GM10248 (cell line): ENCODE measurements around the gene CAMK2A.

ENCODE experiments used
- CTCF ChIA-PET: fragments of 300-600 bp; sonication (Branson Sonifier 250); formaldehyde crosslinking; extraction: SDS; loops from one replicate; lab custom pipeline; 2021; ENCODE audit warnings: antibody characterized with exemption; lab: Yijun Ruan, JAX
- POLR2A ChIA-PET: fragments of 350-650 bp; sonication (Branson Sonifier 250); formaldehyde crosslinking; extraction: SDS; loops from one replicate; lab custom pipeline; 2020; ENCODE audit warnings: antibody characterized with exemption; lab: Yijun Ruan, JAX
- DNase-seq: peaks from one replicate; pipeline ENCODE4 v3.0.0; 2012; ENCODE audit errors: extremely low spot score
- CTCF ChIP-seq: IDR thresholded peaks from 2 replicates; pipeline ENCODE4 v1.5.1; 2012; ENCODE audit warnings: mild to moderate bottlenecking, low read depth; ENCODE audit errors: extremely low read depth, missing control alignments, control extremely low read depth

Gene CAMK2A

GRCh38 chr5:150303070-150303615 is 13.6 kb upstream of the CAMK2A start:
- POLR2A ChIA-PET: no interaction called here
- DNase-seq: no peak
- TF ChIP-seq CTCF: no peak
- CTCF ChIA-PET: interaction anchor here (0.9 kb wide), 1 partner anchor 27 kb away, joined by 3 read pairs; no protein-coding TSS in a partner anchor

- ChIA-PET POLR2A (no interaction called here), CTCF (no interaction called here)
- no peak for DNase-seq
- TF ChIP-seq CTCF: no peak
These were observed 12.9 kb upstream of the CAMK2A start, which contains the start of gene ARSI for GRCh38 chr5:150302301-150303069. ARSI (minus strand) TSS chr5:150302905; CDS start chr5:150302373, 532 bp downstream.

GRCh38 chr5:150301901-150302300 is 12.3 kb upstream of the CAMK2A start:
- TF ChIP-seq CTCF: no peak
- POLR2A ChIA-PET: no interaction called here
- CTCF ChIA-PET: no interaction called here
- DNase-seq: no peak

GRCh38 chr5:150301170-150301505 is 11.6 kb upstream of the CAMK2A start:
- no peak for TF ChIP-seq CTCF
- CTCF ChIA-PET: no interaction called here
- POLR2A ChIA-PET: no interaction called here
- no peak for DNase-seq

GRCh38 chr5:150300496-150301169 is 11.1 kb upstream of the CAMK2A start:
- no peak for TF ChIP-seq CTCF
- DNase-seq: no peak
- POLR2A ChIA-PET: no interaction called here
- CTCF ChIA-PET: interaction anchor here (0.9 to 1.5 kb wide), 2 partner anchors 15 to 34 kb away, joined by 3 to 4 read pairs; no protein-coding TSS in a partner anchor

- POLR2A ChIA-PET: no interaction called here
- DNase-seq: no peak
- CTCF ChIA-PET: interaction anchor here (0.9 to 1.5 kb wide), 3 partner anchors 16 to 35 kb away, joined by 3 to 4 read pairs (median 3); no protein-coding TSS in a partner anchor
- TF ChIP-seq CTCF: no peak
These were observed 10.2 kb upstream of the CAMK2A start for GRCh38 chr5:150299571-150300327.
